HG03558 (cell line): ENCODE data around the gene USP49.
"Not testable (repeated sequence)": the region's sequence is repeated elsewhere in the genome, so short reads cannot be mapped to it uniquely, and the experiment has no call there.

Experiments used
- ATAC-seq: cut with Tn5 transposase; IDR thresholded peaks from one replicate; pipeline ENCODE4 v1.9.1; 2021; ENCODE audit warnings: moderate number of reproducible peaks; ENCODE audit not compliant: unreplicated experiment; ENCODE audit errors: extremely low read depth

Gene USP49

DNA sequence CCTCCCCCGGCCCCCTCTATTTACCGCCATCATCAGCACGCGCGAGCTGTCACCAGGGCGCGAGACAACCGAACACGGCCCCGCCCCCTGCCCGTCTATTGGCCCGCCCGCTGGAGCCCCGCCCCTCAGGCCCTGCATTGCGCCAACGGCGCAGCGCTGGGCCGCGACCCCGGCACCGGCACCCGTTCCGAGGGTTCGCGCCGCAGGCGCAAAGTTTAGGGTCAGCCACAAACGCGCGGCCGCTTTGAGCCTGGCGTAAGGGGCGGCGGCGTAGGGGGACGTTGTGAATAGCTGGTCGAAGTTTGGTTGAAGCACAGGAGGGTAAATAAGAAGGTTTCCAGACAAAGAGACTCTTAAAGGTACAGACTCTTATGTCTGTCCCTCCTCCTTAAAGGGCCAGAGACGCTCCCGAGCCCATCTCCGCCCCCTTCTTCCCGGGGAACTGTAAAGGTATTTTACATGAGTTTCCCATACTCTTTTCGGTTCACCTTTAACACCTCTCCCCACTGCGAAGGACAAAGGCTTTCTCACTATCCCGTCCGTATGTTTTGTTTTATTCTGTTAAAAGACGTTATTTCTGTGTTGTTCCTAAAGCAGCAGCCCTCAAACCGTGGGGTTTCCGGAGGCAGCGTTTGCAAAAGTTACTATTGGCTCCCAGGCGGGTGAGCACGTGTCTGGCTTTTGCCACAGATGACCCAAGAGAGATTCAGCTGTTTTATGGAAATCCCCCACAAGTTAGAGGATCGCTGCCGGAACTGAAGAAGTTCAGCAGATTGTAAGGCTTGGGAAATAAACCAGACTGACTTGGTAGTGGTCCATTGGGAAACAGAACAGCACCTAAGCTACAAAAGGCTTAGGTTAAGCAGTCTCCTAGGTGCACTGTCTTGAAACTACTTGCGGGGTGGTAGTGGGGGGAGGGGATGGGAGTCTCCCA is at the start of gene USP49:
Gene USP49 (minus strand): TSS at position 76 of the 934 bp plus-strand sequence. CDS start 88,392 bp downstream, outside the sequence.
- peak; percentile 57 for ATAC-seq

GRCh38 chr6:41943456-41943855 is 48.3 kb upstream of the USP49 start:
- no peak for ATAC-seq

DNA sequence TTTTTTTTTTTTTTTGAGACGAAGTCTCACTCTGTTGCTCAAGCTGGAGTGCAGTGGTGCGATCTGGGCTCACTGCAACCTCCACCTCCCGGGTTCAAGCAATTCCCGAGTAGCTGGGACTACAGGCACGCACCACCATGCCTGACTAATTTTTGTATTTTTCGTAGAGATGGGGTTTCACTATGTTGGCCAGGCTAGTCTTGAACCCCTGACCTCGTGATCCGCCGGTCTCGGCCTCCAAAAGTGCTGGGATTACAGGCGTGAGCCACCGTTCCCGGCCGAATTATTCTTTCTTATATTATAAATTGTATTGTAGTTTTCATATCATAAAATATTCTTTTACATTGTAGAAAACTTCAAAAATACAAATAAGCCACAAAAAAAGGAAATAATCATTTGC is 47.7 kb upstream of the USP49 start:
- ATAC-seq: not testable (repeated sequence)

GRCh38 chr6:41942067-41942851 is 47.1 kb upstream of the USP49 start:
- no peak for ATAC-seq

- peak; percentile 73 for ATAC-seq
Measured at GRCh38 chr6:41941280-41942066, 46.3 kb upstream of the USP49 start, which contains the start of gene CCND3. Gene CCND3, minus strand, starts transcription at chr6:41941808. Its CDS starts 159 bp downstream, at chr6:41941649.

GRCh38 chr6:41940759-41941279 is 45.6 kb upstream of the USP49 start:
- ATAC-seq: no peak

- no peak for ATAC-seq
Measured at GRCh38 chr6:41939848-41940758, 44.9 kb upstream of the USP49 start.

DNA sequence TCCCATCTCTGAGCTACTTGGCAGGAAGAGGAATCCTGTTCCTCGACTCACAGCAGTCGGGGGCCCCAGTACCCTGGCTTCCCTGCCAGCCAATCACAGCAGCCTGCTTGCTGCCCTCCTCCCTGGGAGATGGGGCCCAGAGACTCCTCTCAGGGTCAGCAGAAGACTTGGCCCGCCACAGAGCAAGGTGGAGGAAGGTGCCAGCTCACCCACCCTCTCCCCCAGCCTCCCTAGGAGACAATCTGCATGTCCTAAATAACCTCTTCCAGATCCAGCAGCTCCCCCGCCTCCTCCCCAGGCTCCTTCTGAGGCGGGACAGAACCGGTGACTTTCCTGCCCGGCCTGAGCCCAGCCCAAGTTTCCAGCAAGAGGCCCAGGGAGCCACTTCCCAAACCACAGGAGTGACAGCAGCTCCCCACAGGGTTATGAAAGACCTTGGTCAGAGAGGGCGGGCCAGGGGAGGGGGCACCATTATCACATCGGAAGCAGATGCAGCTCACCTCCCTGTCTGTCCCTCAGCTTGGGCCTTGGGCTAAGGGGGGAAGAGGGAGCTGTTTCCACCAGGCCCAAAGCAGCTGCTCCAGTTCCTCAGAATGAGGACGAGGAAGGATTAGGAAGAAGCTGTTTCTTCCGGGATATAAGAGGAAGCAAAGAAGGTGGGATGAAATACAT is 44.1 kb upstream of the USP49 start:
- ATAC-seq: no peak

DNA sequence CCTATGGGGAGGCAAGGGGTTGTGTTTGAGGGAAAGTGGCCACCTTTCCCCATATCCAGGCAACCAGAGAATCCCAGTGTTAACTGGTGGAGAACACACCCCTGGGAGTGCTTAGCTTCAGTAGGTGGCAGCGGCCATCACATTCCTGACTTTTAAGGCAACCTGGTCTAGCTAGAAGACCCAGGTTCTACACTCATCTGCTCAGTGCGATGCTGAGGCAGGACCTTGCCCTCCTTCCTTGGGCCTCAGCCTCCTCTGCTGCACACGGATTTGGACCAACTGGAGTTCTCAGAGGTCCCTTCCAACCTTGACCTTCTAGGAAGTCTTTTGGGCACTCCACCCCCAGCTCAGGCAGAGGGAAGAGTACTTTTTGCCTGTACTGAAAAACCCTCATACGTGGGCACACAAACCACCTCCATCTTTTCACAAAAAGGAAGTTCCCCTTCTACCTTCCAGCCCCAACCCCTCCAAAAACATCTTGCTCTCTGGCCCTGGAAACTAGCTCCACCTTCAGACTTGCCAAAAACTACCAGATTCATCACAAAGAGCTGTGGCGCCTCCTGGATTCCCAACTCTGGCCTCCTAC is 43.5 kb upstream of the USP49 start:
- ATAC-seq: no peak

GRCh38 chr6:41937861-41938574 is 42.8 kb upstream of the USP49 start:
- ATAC-seq: no peak

DNA sequence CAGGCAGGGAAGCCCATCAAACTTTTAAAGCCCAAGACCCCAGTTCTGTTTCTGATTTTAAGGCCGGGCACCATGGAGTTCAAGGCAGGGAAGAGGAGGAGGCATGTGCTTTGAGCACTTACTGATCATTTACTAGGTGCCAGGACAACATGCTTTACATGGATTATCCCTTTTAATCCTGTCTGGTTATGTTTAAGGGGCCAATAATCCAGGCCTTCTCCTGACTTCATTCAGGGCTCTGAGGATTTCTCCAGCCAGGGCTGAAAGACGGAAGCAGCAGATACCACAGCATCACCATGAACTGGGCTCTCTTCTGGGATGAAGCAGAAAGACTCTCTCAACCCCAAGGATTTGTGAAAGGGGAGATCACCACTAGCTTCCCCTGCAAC is 42.3 kb upstream of the USP49 start:
- no peak for ATAC-seq

DNA sequence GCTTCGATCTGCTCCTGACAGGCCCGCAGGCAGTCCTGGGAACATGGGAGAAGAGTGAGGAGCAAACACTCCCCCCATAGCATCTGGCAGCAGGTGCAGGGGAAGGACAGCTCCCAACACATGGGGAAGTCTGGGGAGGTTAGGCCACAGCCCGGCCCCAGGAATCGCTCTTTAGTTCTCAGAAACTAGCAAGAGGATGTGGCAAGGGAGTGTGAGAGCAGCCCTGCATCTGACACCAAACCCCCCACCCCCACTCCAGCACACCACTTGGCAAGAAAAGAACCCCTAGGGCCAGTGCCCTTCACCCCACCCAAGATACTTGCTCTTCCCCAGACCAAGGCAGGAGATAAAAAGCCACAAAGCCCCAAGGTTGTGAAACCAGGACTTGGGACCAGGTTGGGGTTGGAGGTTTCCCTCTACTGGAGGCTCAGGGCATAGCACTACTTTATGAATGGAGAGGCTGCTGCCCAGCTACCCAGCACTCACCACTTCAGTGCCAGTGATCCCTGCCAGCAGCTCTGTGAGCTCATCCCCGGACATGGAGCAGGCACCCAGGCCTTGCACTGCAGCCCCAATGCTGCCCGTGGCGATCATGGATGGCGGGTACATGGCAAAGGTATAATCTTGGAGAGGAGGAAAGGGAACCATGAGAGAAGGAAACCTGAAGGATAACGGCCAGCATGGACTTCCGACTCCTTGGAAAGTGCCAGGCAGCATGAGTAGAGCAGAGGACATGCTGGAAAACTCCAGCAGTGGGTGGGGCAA is 41.1 kb upstream of the USP49 start:
- ATAC-seq: no peak

- ATAC-seq: no peak
Measured at GRCh38 chr6:41935685-41936072, 40.5 kb upstream of the USP49 start.

- no peak for ATAC-seq
Measured at GRCh38 chr6:41935193-41935574, 40.0 kb upstream of the USP49 start.

DNA sequence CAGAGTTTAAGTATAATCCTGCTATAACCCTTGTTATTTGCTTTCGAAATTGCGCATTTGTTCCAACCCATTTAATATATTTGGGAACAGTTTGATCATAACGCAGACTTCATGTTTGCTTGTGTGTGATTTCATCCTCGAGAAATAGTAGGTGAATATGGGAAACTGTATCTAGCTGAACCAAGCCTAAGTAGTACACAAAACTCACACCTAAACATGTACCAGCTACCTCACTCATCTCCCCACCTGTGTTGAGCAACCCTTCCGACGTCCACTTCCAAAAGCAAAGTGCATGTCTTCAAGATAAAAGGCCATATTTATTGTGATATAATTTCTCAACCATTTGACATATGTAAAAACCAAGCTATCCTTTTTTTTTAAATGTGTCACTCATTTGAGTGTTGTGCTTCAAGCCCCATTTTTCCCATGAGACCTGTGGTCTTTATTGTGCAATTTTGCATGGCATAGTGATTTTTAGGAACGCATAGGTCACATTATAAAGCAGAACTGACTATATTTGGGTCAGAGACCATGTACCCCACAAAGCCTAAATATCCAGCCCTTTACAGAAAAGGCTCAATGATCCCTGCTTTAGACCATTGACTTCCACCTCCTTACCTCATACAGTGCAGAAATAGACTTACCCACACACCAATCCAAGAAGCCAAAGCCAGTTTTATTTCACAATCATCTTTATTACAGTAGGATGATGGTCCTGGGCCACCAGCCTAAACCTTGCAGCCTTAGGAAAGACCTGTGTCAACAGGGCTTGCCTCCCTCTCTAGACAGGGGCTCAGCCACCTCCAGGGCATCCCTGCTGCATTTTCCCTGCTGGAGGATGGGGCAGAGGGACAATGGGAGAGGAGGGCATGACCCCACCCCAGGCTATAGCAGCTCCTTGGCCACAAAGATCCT is 39.4 kb upstream of the USP49 start:
- ATAC-seq: no peak

DNA sequence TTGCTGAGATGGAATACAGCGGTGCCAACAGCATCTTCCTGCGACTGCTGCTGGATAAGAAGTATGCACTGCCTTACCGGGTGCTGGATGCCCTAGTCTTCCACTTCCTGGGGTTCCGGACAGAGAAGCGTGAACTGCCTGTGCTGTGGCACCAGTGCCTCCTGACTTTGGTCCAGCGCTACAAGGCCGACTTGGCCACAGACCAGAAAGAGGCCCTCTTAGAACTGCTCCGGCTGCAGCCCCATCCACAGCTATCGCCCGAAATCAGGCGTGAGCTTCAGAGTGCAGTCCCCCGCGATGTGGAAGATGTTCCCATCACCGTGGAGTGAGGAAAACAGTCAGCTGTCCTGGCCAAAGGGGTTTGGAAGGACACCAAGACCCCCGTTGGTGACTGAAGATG is 37.2 kb upstream of the USP49 start:
- no peak for ATAC-seq
